GM15510 (cell line): ENCODE results near the gene MPV17L2.

Source experiments
- POLR2A ChIP-seq: IDR thresholded peaks from 3 replicates; pipeline ENCODE4 v1.6.1; 2011; ENCODE audit warnings: borderline replicate concordance; ENCODE audit not compliant: insufficient read length; ENCODE audit errors: extremely low read depth

The MPV17L2 gene

GRCh38 chr19:18214779-18215433 is 21.9 kb downstream of the MPV17L2 start:
- no peak for TF ChIP-seq POLR2A

GRCh38 chr19:18216789-18217188 is 23.8 kb downstream of the MPV17L2 start:
- no peak for TF ChIP-seq POLR2A

GRCh38 chr19:18218159-18218558 is 25.1 kb downstream of the MPV17L2 start:
- no peak for TF ChIP-seq POLR2A

GRCh38 chr19:18218600-18218999 is 25.6 kb downstream of the MPV17L2 start:
- no peak for TF ChIP-seq POLR2A

- no peak for TF ChIP-seq POLR2A
These were observed 27.1 kb downstream of the MPV17L2 start for GRCh38 chr19:18219911-18220631.

GRCh38 chr19:18220632-18221275 is 27.7 kb downstream of the MPV17L2 start:
- no peak for TF ChIP-seq POLR2A

- no peak for TF ChIP-seq POLR2A
These were observed 29.1 kb downstream of the MPV17L2 start for GRCh38 chr19:18221815-18222725.

- no peak for TF ChIP-seq POLR2A
These were observed 31.0 kb downstream of the MPV17L2 start for GRCh38 chr19:18223860-18224524.

- TF ChIP-seq POLR2A: no peak
These were observed 31.7 kb downstream of the MPV17L2 start for GRCh38 chr19:18224525-18225354.

GRCh38 chr19:18225355-18225701 is 32.3 kb downstream of the MPV17L2 start:
- no peak for TF ChIP-seq POLR2A

GRCh38 chr19:18225702-18226468 is 32.9 kb downstream of the MPV17L2 start, which contains the start of gene PDE4C:
TSS of gene PDE4C (minus strand) at chr19:18226438. CDS start at chr19:18226415, 23 bp downstream.
- TF ChIP-seq POLR2A: no peak

- no peak for TF ChIP-seq POLR2A
These were observed 34.1 kb downstream of the MPV17L2 start for GRCh38 chr19:18226956-18227780.

GRCh38 chr19:18227781-18228271 is 34.8 kb downstream of the MPV17L2 start:
- no peak for TF ChIP-seq POLR2A
